ENCODE measurements around the gene ALPK1.

ALPK1 gene

GRCh38 chr4:112328734-112329130 lies 31.6 kb downstream of the ALPK1 start:
- DNase-seq = no peak

- no peak for DNase-seq
Measured at GRCh38 chr4:112329672-112330375, 32.7 kb downstream of the ALPK1 start.

GRCh38 chr4:112330921-112331320 lies 33.8 kb downstream of the ALPK1 start:
- no peak for DNase-seq

- no peak for DNase-seq
Measured at GRCh38 chr4:112332398-112332797, 35.2 kb downstream of the ALPK1 start.

GRCh38 chr4:112340023-112340422 lies 42.9 kb downstream of the ALPK1 start:
- DNase-seq = no peak

- no peak for DNase-seq
Measured at GRCh38 chr4:112341033-112341432, 43.9 kb downstream of the ALPK1 start.

GRCh38 chr4:112343330-112344080 lies 46.3 kb downstream of the ALPK1 start:
- DNase-seq = no peak

GRCh38 chr4:112348488-112349158 lies 51.5 kb downstream of the ALPK1 start:
- DNase-seq = no peak

- DNase-seq = no peak
Measured at GRCh38 chr4:112352736-112353135, 55.6 kb downstream of the ALPK1 start.

GRCh38 chr4:112355662-112356061 lies 58.5 kb downstream of the ALPK1 start:
- no peak for DNase-seq

GRCh38 chr4:112357453-112357852 lies 60.3 kb downstream of the ALPK1 start:
- DNase-seq = no peak

GRCh38 chr4:112357897-112358296 lies 60.7 kb downstream of the ALPK1 start:
- no peak for DNase-seq

GRCh38 chr4:112358415-112358814 lies 61.2 kb downstream of the ALPK1 start:
- no peak for DNase-seq

- no peak for DNase-seq
Measured at GRCh38 chr4:112358952-112359749, 62.0 kb downstream of the ALPK1 start.

GRCh38 chr4:112361181-112361791 lies 64.1 kb downstream of the ALPK1 start:
- DNase-seq = no peak

- no peak for DNase-seq
Measured at GRCh38 chr4:112370466-112370865, 73.3 kb downstream of the ALPK1 start.

GRCh38 chr4:112371361-112371760 lies 74.2 kb downstream of the ALPK1 start:
- DNase-seq = no peak

GRCh38 chr4:112374850-112375249 lies 77.7 kb downstream of the ALPK1 start:
- no peak for DNase-seq

- no peak for DNase-seq
Measured at GRCh38 chr4:112377171-112377570, 80.0 kb downstream of the ALPK1 start.

GRCh38 chr4:112377594-112378242 lies 80.5 kb downstream of the ALPK1 start:
- DNase-seq = no peak

- no peak for DNase-seq
Measured at GRCh38 chr4:112378243-112378620, 81.1 kb downstream of the ALPK1 start.

GRCh38 chr4:112378858-112379257 lies 81.7 kb downstream of the ALPK1 start:
- DNase-seq = no peak
